K562 (cell line): Measurements from ENCODE around the gene SECISBP2. TPM values are rescaled to one million over a fixed set of nuclear protein-coding genes. Genes with fewer than 3 reads are reported as not detected.

Experiments
- ARNT ChIP-seq, 2 experiments: fragments of 450-650 bp; IDR thresholded peaks; 2 replicates each; pipeline ENCODE4 v1.6.1; 2016; ENCODE audit warnings: mild to moderate bottlenecking in 1 of 2
- CTBP1 ChIP-seq: fragments of 450-650 bp; IDR thresholded peaks from 2 replicates; pipeline ENCODE4 v1.6.1; 2016; ENCODE audit warnings: borderline replicate concordance
- EHMT2 ChIP-seq: fragments of 450-650 bp; IDR thresholded peaks from 2 replicates; pipeline ENCODE4 v1.6.1; 2018; ENCODE audit warnings: antibody characterized with exemption
- FOXK2 ChIP-seq, 2 experiments: fragments of 450-650 bp; IDR thresholded peaks in 1 of 2; conservative IDR thresholded peaks in 1 of 2; 2 replicates each; pipeline ENCODE4 v1.6.1; 2016; ENCODE audit warnings: low read depth in 2 of 2, mild to moderate bottlenecking in 1 of 2
- FOXP4 ChIP-seq: sonication (generic); formaldehyde crosslinking; IDR thresholded peaks from 2 replicates; pipeline ENCODE4 v1.8.0; 2022; ENCODE audit warnings: mild to moderate bottlenecking, missing genetic modification reagents, borderline replicate concordance
- HDAC2 ChIP-seq: fragments of 450-650 bp; IDR thresholded peaks from 2 replicates; pipeline ENCODE4 v1.6.1; 2016; ENCODE audit warnings: mild to moderate bottlenecking
- KAT2B ChIP-seq: IDR thresholded peaks from one replicate; pipeline ENCODE4 v1.6.1; 2012; ENCODE audit warnings: low read depth, mild to moderate bottlenecking, control low read depth, inconsistent platforms, low read length, moderate library complexity
- KDM1A ChIP-seq, 2 experiments: fragments of 450-650 bp; IDR thresholded peaks; 2 replicates each; pipeline ENCODE4 v1.6.1; 2016; ENCODE audit warnings: mild to moderate bottlenecking in 2 of 2
- KLF10 ChIP-seq: fragments of 250-450 bp; sonication (Bioruptor Pico); IDR thresholded peaks from 2 replicates; pipeline ENCODE4 v1.6.1; 2021; ENCODE audit warnings: matching md5 sums
- MYBL2 ChIP-seq, 2 experiments: fragments of 450-650 bp in 1 of 2; sonication (generic) in 1 of 2; formaldehyde crosslinking in 1 of 2; IDR thresholded peaks; 2 replicates each; pipeline versions ENCODE4 v1.6.1 to v1.8.1; 2017 to 2022; ENCODE audit warnings: borderline replicate concordance in 1 of 2, inconsistent platforms in 1 of 2, low read depth in 1 of 2, mild to moderate bottlenecking in 1 of 2, missing genetic modification reagents in 1 of 2, moderate library complexity in 1 of 2
- PTRF ChIP-seq: fragments of 450-650 bp; IDR thresholded peaks from 2 replicates; pipeline ENCODE4 v1.6.1; 2016; ENCODE audit warnings: mild to moderate bottlenecking, missing genetic modification characterization, missing compliant biosample characterization
- RBM17 ChIP-seq: fragments of 200-400 bp; formaldehyde crosslinking; IDR thresholded peaks from 2 replicates; pipeline ENCODE4 v1.6.1; 2017; ENCODE audit warnings: low read depth, mild to moderate bottlenecking, low read length, borderline replicate concordance
- SP2 ChIP-seq: IDR thresholded peaks from 2 replicates; pipeline ENCODE4 v1.6.1; 2011; ENCODE audit warnings: mild to moderate bottlenecking, low read depth, low read length, moderate library complexity; ENCODE audit not compliant: poor library complexity, severe bottlenecking; ENCODE audit errors: extremely low read depth
- TBL1XR1 ChIP-seq, 2 experiments: IDR thresholded peaks; 2 replicates each; pipeline ENCODE4 v1.6.1; 2012; ENCODE audit warnings: improper control_type of control experiment in 2 of 2, low read length in 2 of 2, mild to moderate bottlenecking in 1 of 2
- ZNF436 ChIP-seq: fragments of 250-450, 450-650 bp; sonication (Bioruptor Pico); formaldehyde crosslinking; IDR thresholded peaks from 2 replicates; pipeline ENCODE4 v1.7.0; 2020; ENCODE audit warnings: mild to moderate bottlenecking
- polyA plus RNA-seq, 8 experiments: library from polyadenylated mRNA; depleted of rRNA in 4 of 8; stranded (reverse) in 5 of 8; unstranded in 3 of 8; fragments of >200 nt; fragmentation: Nextera tagmentation in 2 of 8; fragmentation: Illumina TruSeq in 1 of 8; extraction: Ambion mirVana in 2 of 8; extraction: Trizol in 1 of 8; gene quantifications; 2 replicates each; pipeline versions ENCODE4 v1.2.1 to v1.2.3, GENCODE V29; 2011 to 2014; ENCODE audit warnings: inconsistent platforms in 1 of 8, missing spikeins in 1 of 8
- total RNA-seq, 7 experiments: library from RNA; depleted of rRNA in 6 of 7; stranded (reverse); fragments of >200 nt in 6 of 7; fragmentation: Illumina TruSeq in 2 of 7; extraction: Trizol in 2 of 7; gene quantifications; 2 replicates each; pipeline versions ENCODE4 v1.2.1 to v1.2.3, GENCODE V29; 2011 to 2021; ENCODE audit warnings: low replicate concordance in 1 of 7
- TF ChIP-seq, protein P1 (sequence below): fragments of 450-650 bp; IDR thresholded peaks from 2 replicates; pipeline ENCODE4 v1.6.1; 2018; ENCODE audit not compliant: partially characterized antibody
- TF ChIP-seq, protein P2 (sequence below): fragments of 250-450 bp; sonication (Bioruptor Pico); IDR thresholded peaks from 2 replicates; pipeline ENCODE4 v1.8.0; 2022; ENCODE audit warnings: inconsistent platforms

The SECISBP2 gene
- total and polyA plus RNA-seq, 9 of the 15 experiments (the other 6 are each of a cell fraction or from before 2014, with no cell fraction given): 3.2 to 41.6 (median 26.1) TPM

GRCh38 chr9:89318123-89319014 is at the start of gene SECISBP2 (continued):
- TF ChIP-seq, protein P1, sequence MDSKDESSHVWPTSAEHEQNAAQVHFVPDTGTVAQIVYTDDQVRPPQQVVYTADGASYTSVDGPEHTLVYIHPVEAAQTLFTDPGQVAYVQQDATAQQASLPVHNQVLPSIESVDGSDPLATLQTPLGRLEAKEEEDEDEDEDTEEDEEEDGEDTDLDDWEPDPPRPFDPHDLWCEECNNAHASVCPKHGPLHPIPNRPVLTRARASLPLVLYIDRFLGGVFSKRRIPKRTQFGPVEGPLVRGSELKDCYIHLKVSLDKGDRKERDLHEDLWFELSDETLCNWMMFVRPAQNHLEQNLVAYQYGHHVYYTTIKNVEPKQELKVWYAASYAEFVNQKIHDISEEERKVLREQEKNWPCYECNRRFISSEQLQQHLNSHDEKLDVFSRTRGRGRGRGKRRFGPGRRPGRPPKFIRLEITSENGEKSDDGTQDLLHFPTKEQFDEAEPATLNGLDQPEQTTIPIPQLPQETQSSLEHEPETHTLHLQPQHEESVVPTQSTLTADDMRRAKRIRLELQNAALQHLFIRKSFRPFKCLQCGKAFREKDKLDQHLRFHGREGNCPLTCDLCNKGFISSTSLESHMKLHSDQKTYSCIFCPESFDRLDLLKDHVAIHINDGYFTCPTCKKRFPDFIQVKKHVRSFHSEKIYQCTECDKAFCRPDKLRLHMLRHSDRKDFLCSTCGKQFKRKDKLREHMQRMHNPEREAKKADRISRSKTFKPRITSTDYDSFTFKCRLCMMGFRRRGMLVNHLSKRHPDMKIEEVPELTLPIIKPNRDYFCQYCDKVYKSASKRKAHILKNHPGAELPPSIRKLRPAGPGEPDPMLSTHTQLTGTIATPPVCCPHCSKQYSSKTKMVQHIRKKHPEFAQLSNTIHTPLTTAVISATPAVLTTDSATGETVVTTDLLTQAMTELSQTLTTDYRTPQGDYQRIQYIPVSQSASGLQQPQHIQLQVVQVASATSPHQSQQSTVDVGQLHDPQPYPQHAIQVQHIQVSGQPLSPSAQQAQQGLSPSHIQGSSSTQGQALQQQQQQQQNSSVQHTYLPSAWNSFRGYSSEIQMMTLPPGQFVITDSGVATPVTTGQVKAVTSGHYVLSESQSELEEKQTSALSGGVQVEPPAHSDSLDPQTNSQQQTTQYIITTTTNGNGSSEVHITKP: peak; percentile 26
- TF ChIP-seq HDAC2 (peak; percentile 72; the same call in 1 of the 2 replicates), PTRF (tag) (no peak), CTBP1 (peak; percentile 84), FOXP4 (CRISPR knock-in tag) (no peak), MYBL2 (IDR thresholded peaks at IDR 0.05; ENCODE audit: low read depth) (0 out of 2 replicates have a peak, but pooled peaks have one; percentile 43), MYBL2 (CRISPR knock-in tag; IDR thresholded peaks at IDR 0.05; ENCODE audit: borderline replicate concordance) (no peak), ARNT (IDR thresholded peaks at IDR 0.05) (no peak), KLF10 (no peak), TBL1XR1 (IDR thresholded peaks at IDR 0.05; ENCODE audit: low read length in 2 of 2) (peak; percentile 25 to 75; a peak in 1 of 4 replicates), RBM17 (no peak), SP2 (peak; percentile 55), KDM1A (IDR thresholded peaks at IDR 0.05) (peak; percentile 56 to 58; a peak in 3 of 4 replicates), KAT2B (no peak), FOXK2 (conservative IDR thresholded peaks at IDR 0.05 in 1 of 2, IDR thresholded peaks at IDR 0.05 in 1 of 2; ENCODE audit: low read depth in 2 of 2) (peak; percentile 56 to 58; a peak in 2 of 4 replicates), ZNF436 (no peak), EHMT2 (no peak)
- TF ChIP-seq, protein P2, sequence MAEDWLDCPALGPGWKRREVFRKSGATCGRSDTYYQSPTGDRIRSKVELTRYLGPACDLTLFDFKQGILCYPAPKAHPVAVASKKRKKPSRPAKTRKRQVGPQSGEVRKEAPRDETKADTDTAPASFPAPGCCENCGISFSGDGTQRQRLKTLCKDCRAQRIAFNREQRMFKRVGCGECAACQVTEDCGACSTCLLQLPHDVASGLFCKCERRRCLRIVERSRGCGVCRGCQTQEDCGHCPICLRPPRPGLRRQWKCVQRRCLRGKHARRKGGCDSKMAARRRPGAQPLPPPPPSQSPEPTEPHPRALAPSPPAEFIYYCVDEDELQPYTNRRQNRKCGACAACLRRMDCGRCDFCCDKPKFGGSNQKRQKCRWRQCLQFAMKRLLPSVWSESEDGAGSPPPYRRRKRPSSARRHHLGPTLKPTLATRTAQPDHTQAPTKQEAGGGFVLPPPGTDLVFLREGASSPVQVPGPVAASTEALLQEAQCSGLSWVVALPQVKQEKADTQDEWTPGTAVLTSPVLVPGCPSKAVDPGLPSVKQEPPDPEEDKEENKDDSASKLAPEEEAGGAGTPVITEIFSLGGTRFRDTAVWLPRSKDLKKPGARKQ (CRISPR knock-in tag): no peak
